NCI-H345 treated with DMSO at 0.1 percent for 48 hours (cell line): ENCODE data around the gene TPRA1.
"Not testable (repeated sequence)": the region's sequence is repeated elsewhere in the genome, so short reads cannot be mapped to it uniquely, and the experiment has no call there.

Experiments used
- DNase-seq: peaks from one replicate; lab custom pipeline; 2025; ENCODE audit not compliant: unreplicated experiment; lab: John Stamatoyannopoulos, UW

TPRA1 gene

DNA sequence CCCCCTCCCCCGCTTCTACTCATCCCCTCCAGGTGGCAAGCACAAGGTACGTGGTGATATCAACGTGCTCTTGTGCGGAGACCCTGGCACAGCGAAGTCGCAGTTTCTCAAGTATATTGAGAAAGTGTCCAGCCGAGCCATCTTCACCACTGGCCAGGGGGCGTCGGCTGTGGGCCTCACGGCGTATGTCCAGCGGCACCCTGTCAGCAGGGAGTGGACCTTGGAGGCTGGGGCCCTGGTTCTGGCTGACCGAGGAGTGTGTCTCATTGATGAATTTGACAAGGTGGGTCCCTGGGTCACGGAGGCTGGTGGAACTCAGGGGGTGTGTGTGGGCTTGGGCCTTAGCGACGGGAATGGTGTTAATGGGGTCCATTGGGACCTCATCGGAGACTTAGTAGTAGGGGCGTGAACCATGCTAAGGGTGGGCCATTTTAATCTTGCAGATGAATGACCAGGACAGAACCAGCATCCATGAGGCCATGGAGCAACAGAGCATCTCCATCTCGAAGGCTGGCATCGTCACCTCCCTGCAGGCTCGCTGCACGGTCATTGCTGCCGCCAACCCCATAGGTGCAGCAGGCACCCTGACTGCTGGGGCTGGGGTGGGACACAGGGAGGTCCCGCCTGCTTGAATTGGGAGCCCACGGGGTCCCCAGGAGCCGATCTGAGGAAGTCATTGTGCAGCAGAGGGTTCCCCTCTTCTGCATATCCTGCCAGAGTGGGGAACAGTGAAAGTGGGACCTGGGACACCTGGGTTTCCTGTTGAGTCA lies 26.5 kb upstream of the TPRA1 start:
- DNase-seq = no peak

DNA sequence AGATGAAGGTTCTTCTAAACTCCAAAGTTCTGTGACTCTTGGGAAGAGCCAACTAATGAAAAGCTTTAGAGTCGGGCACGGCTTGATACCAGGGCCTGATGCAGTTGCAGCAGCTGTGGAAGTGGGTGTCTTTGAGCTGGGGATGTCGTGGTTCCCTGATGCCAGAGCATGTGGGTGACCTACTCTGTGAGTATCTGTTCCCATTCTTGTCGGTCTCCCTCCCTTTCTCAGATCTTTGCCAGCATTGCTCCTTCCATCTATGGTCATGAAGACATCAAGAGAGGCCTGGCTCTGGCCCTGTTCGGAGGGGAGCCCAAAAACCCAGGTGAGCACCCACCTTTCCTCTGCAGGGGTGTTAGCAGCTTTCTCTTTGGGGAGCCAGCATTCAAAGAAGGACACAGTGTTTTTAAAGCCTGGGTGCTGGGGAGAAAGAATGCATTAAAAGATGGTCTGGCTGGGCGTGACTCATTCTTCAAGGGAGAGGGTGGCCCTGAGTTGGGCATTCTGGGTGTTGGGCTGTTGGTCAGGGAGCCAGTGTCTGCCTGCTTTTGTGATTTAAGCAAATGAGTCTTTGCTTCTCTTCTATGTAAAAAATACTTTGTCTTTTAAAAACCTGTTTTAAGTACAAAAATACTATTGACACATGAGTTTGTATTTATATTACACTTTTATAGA lies 25.2 kb upstream of the TPRA1 start:
- DNase-seq = no peak

DNA sequence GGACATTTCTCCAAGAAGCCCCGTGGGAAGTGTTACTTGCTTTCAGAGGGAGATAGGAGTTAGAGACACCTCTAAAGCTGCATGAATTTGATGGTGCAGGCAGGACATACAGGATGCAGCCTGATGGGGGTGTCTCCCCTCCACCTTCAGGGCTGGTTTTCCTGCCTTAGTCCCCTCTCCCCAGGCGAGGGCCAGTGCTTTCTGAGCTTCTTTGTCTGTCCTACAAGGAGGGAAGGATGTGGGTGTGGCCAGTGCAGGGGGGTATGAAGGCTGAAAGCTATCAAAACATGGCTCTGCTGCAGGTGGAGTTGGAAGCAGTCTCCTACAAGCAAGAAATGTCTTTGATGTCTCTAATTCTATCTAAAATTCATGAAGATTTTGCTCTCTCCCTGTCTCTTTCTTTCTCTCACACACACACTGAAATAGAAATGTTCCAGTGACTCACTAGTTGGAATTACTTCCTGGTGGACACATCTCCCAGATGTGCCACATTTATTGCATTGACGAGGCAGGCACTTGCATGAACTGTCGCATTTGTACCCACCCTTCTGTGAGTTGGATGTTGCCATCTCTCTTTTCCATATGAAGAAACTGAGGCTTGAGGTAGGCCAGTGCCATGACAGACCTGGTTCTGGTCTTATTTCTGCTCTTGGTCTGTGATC lies 24.5 kb upstream of the TPRA1 start:
- no peak for DNase-seq

DNA sequence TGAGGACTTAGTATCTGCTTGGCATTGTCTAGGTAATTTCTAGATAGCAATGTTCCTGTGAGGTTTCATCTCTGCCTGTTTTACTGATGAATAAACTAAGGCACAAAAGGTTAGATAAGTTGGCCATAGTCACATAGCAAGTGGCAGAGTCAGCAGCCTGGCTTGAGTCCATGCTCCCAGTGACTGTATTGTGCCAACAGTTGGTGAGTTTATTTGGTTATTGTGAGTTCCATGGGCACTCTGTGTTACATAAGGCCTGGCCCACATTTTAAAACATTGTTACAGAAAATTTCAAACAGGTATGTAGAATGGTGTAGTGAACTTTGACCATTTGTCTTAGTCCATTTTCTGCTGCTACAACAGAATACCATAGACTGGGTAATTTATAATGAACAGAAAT lies 22.9 kb upstream of the TPRA1 start:
- DNase-seq = no peak

DNA sequence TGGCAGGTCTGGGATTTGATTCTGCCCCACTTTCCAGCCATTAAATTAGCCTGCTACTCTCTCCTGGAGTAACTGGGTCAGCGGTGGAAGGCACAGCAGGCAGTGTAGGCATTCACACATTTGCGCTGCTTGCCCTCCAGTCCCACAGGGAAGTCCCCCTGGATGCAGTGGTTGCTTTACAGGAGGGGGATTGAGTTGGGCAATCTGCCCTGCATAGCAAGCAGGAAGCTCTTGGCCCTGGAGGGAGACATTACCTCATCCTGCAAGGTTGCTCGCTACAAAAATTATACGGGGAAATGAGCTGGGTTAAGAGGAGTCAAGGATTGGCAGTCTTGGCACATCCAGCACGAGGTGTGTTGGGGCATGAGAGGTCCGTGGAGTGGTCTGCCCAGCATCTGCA lies 22.4 kb upstream of the TPRA1 start:
- DNase-seq = no peak

DNA sequence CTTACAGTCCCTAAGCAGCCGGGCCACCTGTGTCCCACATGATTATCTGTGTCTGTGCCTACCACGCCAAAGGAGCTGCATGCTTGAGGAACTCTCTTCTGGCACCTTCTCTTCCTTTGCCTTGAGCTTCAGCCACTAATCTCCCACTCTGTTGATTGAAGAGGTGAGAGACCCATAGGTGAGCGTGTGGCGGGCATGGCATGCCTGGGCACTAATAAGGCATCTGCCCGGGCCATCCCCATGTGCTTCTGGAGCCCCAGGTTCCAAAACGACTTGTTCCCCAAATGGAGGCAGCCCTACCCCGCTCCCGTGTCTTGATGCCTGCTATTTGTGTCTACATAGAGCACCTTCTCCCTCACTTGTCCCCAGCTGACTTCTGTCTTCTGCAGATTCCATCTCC lies 20.7 kb upstream of the TPRA1 start:
- no peak for DNase-seq

DNA sequence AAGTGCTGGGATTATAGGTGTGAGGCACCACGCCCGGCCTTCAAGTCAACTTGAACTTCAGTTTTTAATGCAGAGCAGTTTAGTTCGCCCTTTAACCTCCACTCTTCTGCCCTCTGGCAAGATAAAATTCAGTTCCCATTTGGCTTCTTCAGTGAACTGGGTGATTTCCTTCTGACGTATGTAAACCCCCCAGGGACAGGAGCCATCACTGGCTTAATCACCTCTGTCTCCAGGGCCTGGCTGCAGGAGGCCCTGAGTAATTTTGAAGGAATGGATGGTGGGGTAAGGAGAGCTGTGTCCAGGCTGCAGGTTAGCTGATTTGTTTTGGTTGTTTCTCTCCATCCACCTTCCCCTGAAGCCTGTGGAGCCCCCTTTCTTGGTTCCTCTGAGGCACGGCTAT lies 19.6 kb upstream of the TPRA1 start:
- DNase-seq = no peak

DNA sequence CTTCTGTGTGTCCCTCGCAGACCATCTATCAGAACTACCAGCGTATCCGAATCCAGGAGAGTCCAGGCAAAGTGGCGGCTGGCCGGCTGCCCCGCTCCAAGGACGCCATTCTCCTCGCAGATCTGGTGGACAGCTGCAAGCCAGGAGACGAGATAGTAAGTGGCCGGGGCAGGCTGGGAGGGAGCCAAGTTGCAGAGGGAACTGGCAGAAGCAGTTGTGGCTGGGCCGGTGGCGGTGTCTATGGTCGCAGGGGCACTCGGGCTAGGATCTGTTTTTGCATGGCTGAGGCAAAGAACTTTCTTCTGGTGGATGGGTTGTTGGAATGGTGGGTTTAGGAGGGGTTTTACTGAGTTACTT lies 17.8 kb upstream of the TPRA1 start:
- DNase-seq = no peak

DNA sequence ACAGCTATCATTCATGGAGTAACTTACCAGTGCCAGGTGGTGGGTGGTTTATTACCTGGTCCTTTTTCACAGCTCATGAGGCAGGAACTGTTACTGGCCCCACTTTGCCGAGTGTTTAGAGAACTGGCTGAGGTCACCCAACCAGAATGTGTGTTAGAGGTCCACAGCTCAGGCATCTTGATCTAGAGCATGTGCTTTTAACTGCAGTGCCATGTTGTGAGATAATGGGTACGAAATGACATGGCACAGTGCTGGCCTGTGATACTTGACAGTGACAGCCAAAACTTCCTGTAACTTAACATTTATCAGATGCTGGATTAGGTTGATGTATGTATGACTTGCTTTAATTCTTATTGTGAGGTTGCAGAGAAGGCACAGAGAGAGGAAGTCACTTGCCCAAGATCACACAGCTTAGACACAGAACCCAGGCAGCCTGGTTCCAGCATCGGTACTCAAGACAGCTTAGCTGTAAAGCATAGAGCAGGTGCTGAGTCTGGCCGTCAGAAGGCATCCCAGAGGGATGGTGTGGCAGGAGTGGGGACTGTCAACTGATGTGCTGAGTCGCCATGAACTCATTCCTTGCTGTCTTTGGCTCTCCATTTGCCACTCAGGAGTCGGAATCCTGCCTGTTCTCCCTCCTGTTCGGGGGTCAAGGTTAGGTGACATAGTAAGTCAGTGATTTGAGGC lies 17.3 kb upstream of the TPRA1 start:
- DNase-seq = no peak

DNA sequence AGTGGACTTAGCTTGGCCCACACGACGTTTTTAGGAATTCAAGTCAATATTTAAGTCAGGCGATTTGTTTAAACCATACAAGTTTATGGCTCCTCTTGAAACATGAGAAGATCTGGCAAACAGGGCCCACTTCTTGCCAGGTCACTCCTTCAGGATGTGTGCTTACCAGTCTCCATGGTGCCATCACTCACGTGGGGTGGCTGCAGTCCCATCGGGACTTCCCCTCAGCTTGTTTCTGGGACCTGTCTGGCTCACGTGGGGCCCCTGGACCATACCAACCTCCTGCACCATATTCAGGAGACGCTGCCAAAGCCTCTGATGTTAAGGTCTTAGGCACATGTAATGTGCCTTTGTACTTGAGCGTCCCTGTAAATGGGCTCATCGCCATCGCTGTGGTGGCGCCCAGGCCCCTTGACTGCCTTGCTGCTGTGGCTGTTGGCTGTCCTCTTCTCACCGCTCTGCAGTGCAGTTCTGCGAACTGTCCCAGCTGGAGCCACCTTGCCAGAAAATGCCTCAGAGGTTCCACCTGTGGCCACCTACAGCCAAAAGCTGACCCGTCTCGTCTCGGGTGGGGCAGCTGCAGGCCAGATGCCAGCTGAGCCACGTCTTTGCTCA lies 16.6 kb upstream of the TPRA1 start:
- no peak for DNase-seq

DNA sequence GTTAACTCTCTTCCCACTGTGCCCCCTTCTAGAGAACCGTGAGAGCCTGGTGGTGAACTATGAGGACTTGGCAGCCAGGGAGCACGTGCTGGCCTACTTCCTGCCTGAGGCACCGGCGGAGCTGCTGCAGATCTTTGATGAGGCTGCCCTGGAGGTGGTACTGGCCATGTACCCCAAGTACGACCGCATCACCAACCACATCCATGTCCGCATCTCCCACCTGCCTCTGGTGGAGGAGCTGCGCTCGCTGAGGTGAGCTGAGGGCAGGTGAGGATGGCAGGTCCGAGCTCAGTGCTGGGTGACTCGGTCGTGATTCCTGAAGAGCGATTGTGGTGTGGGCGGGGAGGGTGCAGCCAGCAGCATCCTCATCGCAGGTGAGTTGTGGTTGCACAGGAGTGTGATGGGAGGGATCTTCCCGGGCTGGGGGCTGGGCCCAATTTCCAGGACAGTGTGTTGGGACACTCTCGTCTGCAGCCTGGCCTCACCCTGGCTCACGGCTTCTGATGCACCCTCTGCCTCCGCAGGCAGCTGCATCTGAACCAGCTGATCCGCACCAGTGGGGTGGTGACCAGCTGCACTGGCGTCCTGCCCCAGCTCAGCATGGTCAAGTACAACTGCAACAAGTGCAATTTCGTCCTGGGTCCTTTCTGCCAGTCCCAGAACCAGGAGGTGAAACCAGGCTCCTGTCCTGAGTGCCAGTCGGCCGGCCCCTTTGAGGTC lies 15.7 kb upstream of the TPRA1 start:
- no peak for DNase-seq

DNA sequence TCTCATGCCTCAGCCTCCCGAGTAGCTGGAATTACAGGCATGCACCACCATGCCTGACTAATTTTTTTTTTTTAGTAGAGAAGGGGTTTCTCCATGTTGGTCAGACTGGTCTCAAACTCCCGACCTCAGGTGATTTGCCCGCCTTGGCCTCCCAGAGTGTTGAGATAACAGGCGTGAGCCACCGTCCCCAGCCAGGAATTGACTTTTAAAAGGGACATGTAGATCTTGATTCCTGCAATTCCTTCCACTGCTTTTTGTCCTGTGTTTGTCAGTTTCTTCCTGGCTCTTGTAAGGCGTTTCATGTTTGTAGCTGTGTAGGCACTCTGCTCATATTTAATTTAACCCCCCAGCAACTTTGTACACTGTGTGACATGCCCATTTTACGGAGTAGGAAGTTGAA lies 15.0 kb upstream of the TPRA1 start:
- not testable (repeated sequence) for DNase-seq

DNA sequence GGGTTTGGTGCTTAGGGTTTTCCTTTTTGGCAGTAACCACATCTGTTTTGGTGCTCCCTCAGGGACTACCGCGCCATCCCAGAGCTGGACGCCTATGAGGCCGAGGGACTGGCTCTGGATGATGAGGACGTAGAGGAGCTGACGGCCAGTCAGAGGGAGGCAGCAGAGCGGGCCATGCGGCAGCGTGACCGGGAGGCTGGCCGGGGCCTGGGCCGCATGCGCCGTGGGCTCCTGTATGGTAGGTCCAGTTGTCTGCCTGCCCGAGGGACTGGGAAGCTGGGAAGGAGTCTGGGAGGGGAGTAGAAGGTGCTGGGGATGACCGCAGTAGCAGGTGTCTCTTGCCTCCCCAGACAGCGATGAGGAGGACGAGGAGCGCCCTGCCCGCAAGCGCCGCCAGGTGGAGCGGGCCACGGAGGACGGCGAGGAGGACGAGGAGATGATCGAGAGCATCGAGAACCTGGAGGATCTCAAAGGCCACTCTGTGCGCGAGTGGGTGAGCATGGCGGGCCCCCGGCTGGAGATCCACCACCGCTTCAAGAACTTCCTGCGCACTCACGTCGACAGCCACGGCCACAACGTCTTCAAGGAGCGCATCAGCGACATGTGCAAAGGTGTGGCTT lies 14.1 kb upstream of the TPRA1 start:
- no peak for DNase-seq

DNA sequence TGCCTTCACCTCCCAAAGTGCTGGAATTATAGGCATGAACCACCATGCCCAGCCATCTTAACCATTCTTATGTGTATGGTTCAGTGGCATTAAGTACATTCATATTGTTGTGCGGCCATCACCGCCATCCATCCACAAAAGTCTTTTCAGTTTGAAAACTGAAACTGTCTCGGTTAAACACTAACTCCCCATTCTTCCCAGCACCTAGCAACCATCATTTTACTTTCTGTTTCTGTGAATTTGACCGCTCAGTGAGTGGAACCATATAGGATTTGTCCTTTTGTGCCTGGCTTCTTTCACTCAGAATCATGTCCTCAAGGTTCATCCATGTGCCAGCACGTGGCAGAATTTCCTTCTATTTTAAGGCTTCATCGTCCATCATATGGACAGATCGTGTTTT lies 13.5 kb upstream of the TPRA1 start:
- no peak for DNase-seq

DNA sequence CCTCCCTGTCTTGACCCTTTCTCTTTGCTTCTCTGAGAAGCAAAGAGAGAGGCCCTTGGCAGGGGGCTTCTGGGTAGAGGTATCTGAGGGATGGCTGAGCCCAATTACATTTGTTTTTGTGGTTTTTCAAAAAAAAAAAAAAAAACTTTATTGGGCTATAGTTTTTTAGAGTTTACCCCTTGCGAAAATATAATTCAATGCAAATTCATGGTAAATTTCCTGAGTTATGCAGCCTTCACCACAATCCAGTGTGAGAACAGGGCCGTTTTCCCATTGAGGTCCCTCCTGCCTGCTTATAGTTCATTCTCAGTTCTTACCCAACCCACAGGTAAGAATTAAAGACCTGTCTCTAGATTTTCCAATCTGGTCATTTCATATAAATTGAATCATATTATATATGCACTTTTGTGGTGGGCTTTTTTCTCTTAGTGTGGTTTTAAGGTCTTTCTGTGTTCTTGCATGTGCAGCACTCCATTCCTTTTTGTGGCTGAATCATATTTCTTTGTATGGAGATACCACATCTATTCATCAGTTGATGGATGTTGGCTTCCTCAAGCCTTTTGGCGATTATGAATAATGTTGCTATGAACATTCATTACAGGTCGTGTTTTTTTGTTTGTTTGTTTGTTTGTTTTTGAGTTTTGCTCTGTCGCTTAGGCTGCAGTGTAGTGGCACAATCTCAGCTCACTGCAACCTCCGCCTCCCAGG lies 10.4 kb upstream of the TPRA1 start:
- no peak for DNase-seq

DNA sequence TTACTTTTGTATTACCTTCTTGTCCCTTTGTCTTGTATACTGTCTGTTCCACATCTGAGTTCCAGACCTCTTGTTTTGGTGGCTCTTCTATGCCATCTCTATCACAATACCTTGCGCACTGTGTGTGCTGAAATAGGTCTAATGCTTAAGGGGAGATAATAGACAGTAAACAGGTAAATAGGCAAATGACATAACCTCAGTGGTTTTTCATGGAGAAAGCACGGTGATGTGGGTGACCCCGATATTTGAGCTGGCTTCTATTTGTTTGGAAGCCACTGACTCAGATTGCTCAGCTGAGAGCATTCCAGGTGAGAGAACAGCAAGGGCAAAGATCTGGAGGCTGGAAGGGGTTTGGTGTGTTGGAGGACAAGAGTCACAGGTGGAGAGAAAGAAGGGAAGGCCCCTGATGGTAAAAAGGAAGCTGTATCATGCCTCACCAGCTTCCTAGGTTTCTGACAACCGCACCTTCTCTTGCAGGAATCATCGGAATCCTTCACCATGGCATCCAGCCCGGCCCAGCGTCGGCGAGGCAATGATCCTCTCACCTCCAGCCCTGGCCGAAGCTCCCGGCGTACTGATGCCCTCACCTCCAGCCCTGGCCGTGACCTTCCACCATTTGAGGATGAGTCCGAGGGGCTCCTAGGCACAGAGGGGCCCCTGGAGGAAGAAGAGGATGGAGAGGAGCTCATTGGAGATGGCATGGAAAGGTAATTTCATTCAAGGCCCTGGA lies 8.5 kb upstream of the TPRA1 start:
- no peak for DNase-seq

DNA sequence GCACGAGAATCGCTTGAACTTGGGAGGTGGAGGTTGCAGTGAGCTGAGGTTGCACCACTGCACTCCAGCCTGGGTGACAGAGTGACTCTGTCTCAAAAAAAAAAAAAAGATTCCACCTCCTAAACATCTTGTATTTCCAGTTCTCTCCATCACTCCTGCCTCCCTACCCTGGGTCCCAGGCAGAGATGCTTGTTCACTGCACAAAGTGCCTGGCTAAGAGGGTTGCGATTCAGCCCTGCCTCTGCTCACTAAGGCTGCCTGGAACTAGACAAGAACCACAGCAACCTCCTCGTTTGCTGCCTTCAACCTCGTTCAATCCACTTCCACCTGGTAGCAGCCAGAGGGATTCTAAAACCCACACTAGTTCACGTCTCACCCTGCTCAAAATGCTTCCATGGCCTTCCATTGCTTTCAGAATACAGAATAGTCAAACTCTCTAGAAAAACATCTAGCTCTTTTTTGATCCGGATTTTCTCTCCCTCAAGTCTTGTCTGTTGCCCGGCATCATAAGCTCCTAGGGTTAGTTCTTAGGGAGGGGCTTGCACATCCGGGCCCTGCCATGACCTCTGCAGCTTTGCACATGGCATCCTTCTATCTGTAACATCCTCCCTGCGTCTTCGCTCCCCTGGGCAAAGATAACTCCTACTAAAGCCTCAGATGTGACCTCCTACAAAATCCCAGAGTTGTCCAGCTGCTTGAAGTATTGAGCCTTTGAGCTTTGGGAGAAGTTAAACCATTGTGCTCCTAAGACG lies 6.7 kb upstream of the TPRA1 start:
- no peak for DNase-seq

DNA sequence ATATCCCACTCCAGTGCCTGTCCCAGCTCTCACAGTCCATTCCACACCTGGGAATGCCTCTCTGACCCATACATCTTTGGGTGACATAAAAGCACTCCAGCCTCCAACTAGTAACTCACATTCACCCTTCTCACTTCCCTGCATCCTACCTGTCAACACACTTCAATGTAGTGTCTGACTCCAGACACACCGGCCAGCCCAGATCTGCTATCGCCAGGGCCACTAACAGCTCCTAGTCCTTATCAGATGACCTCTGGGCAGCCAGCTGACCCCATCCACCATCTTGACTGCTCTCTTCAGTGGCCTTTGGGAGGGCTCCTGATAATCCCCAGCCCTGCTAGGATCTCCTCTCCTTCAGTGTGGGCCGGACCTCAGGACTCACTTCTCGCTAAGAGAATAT lies 4.8 kb upstream of the TPRA1 start:
- no peak for DNase-seq
